Common myeloid progenitor, CD34-positive (primary cell): ENCODE data around the gene CALM1.

Source experiments
- CTCF ChIA-PET: fragments of 350-600 bp; sonication (Branson Sonifier 250); formaldehyde crosslinking; loops from one replicate; lab custom pipeline; 2021; ENCODE audit warnings: antibody characterized with exemption; lab: Charles Lee
- POLR2A ChIA-PET: fragments of 350-600 bp; sonication (Branson Sonifier 250); formaldehyde crosslinking; loops from one replicate; lab custom pipeline; 2021; ENCODE audit warnings: antibody characterized with exemption; lab: Charles Lee
- DNase-seq, 3 donors: peaks; one replicate each; pipeline versions ENCODE4 v3.0.0 to v3.0.0-alpha.2; 2013
- H3K27ac ChIP-seq, 2 experiments: 1 replicate in 1 of 2; 2 replicates in 1 of 2; pipeline ENCODE4 v1.7.0; 2013; ENCODE audit warnings: inconsistent platforms in 2 of 2, low read length in 2 of 2, mild to moderate bottlenecking in 2 of 2, low read depth in 1 of 2, moderate library complexity in 1 of 2; ENCODE audit not compliant: severe bottlenecking in 2 of 2, insufficient read depth in 1 of 2, poor library complexity in 1 of 2
- H3K27me3 ChIP-seq, 5 experiments: replicated peaks in 2 of 5; 1 replicate in 3 of 5; 2 replicates in 2 of 5; pipeline versions ENCODE4 v1.6.1 to v1.7.0; 2013; ENCODE audit warnings: low read length in 4 of 5, mild to moderate bottlenecking in 2 of 5, moderate library complexity in 2 of 5, inconsistent platforms in 1 of 5; ENCODE audit not compliant: insufficient read depth in 5 of 5, control insufficient read depth in 4 of 5
- H3K36me3 ChIP-seq, 4 experiments: 1 replicate in 2 of 4; 2 replicates in 2 of 4; pipeline versions ENCODE4 v1.6.1 to v1.7.0; 2013; ENCODE audit warnings: low read length in 3 of 4, control low read depth in 1 of 4, mild to moderate bottlenecking in 1 of 4; ENCODE audit not compliant: control insufficient read depth in 4 of 4, insufficient read depth in 4 of 4
- H3K4me1 ChIP-seq, 4 experiments: 1 replicate in 3 of 4; 2 replicates in 1 of 4; pipeline versions ENCODE4 v1.6.1 to v1.7.1; 2013; ENCODE audit warnings: low read length in 3 of 4, mild to moderate bottlenecking in 3 of 4, control low read depth in 1 of 4, inconsistent platforms in 1 of 4, moderate library complexity in 1 of 4; ENCODE audit not compliant: control insufficient read depth in 4 of 4, insufficient read depth in 4 of 4; ENCODE audit errors: control extremely low read depth in 1 of 4
- H3K4me3 ChIP-seq, 7 experiments: 1 replicate in 4 of 7; 2 replicates in 3 of 7; pipeline versions ENCODE4 v1.5.1 to v1.7.0; 2013; ENCODE audit warnings: mild to moderate bottlenecking in 7 of 7, low read length in 6 of 7, moderate library complexity in 6 of 7, inconsistent platforms in 2 of 7, low read depth in 2 of 7, control low read depth in 1 of 7; ENCODE audit not compliant: insufficient read depth in 4 of 7, control insufficient read depth in 1 of 7; ENCODE audit errors: extremely low read depth in 1 of 7
- H3K9me3 ChIP-seq, 5 experiments: 1 replicate in 4 of 5; 2 replicates in 1 of 5; pipeline versions ENCODE4 v1.6.1 to v1.7.1; 2013; ENCODE audit warnings: low read length in 4 of 5, mild to moderate bottlenecking in 2 of 5, inconsistent platforms in 1 of 5, low read depth in 1 of 5, moderate library complexity in 1 of 5; ENCODE audit not compliant: control insufficient read depth in 4 of 5, insufficient read depth in 2 of 5; ENCODE audit errors: control extremely low read depth in 1 of 5
- WGBS: methylation state at CpG from one replicate; pipeline ENCODE4 v1.1.5; 2013; ENCODE audit not compliant: insufficient coverage; 5-methylcytosine and 5-hydroxymethylcytosine counted together

Gene CALM1

GRCh38 chr14:90426031-90426540 lies 29.3 kb downstream of the CALM1 start:
- CTCF ChIA-PET = interaction anchor here (1.2 kb wide), 1 partner anchor 26 kb away, joined by 5 read pairs; no protein-coding TSS in a partner anchor

GRCh38 chr14:90426663-90427062 lies 29.8 kb downstream of the CALM1 start:
- H3K4me1 ChIP-seq = no peaks in the 10 kb centered on the region
- H3K36me3 ChIP-seq = no peaks in the 10 kb centered on the region
- DNase-seq = no peak
- no peak overlapping the region for H3K27ac ChIP-seq
- ChIA-PET CTCF (no interaction called here), POLR2A (no interaction called here)
- no peaks in the 10 kb centered on the region for H3K27me3 ChIP-seq
- no peaks in the 10 kb centered on the region for H3K9me3 ChIP-seq
- WGBS = 89% methylated on average over 7 of the region's 10 CpGs
- H3K4me3 ChIP-seq = no peak overlapping the region

More at GRCh38 chr14:90426031-90426540, 29.3 kb downstream of the CALM1 start:
- Histone ChIP-seq H3K9me3 (no peaks in the 10 kb centered on the region), H3K4me1 (no peaks in the 10 kb centered on the region), H3K27ac (no peak overlapping the region), H3K27me3 (no peaks in the 10 kb centered on the region), H3K36me3 (no peaks in the 10 kb centered on the region), H3K4me3 (no peak overlapping the region)
- 92% methylated on average over 8 of the region's 10 CpGs for WGBS
- DNase-seq = no peak
- POLR2A ChIA-PET = no interaction called here

GRCh38 chr14:90427848-90428426 lies 31.1 kb downstream of the CALM1 start:
- Histone ChIP-seq H3K9me3 (no peaks in the 10 kb centered on the region), H3K27me3 (no peaks in the 10 kb centered on the region), H3K4me3 (no peak overlapping the region), H3K27ac (no peak overlapping the region), H3K4me1 (no peaks in the 10 kb centered on the region), H3K36me3 (no peaks in the 10 kb centered on the region)
- DNase-seq = no peak
- WGBS = 72% methylated on average over 10 of the region's 12 CpGs
- ChIA-PET CTCF (no interaction called here), POLR2A (no interaction called here)

GRCh38 chr14:90428676-90429075 lies 31.8 kb downstream of the CALM1 start:
- Histone ChIP-seq H3K27ac (no peak overlapping the region), H3K9me3 (no peaks in the 10 kb centered on the region), H3K4me1 (no peaks in the 10 kb centered on the region), H3K4me3 (no peak overlapping the region), H3K36me3 (no peaks in the 10 kb centered on the region), H3K27me3 (no peaks in the 10 kb centered on the region)
- no peak for DNase-seq
- CTCF ChIA-PET = no interaction called here
- no CpG with 5 or more reads among the region's 2 CpGs for WGBS
- POLR2A ChIA-PET = no interaction called here

DNA sequence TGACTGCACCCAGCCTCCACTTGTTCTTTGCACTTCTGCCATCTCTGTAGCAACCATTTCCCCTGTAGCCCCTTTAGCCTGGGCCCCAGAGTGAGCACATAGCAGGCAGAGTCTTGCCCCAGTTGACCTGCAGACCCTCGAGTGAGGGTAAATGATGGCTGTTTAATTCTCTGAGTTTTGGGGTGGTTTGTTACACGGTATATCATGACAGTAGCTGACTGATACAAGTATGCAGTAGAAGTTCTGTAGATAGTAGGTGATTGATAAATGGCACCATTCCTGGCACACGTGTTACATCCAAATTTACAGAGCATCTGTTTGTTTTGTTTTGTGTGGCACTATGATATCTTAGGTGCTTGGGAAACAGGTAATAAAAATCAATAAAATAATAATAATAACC lies 32.4 kb downstream of the CALM1 start:
- Histone ChIP-seq H3K36me3 (no peaks in the 10 kb centered on the region), H3K4me3 (no peak overlapping the region), H3K27me3 (no peaks in the 10 kb centered on the region), H3K27ac (no peak overlapping the region), H3K9me3 (no peaks in the 10 kb centered on the region), H3K4me1 (no peaks in the 10 kb centered on the region)
- 100% methylated on average over 1 of the region's 3 CpGs for WGBS
- DNase-seq = no peak
- CTCF ChIA-PET = no interaction called here
- POLR2A ChIA-PET = no interaction called here

GRCh38 chr14:90429754-90430153 lies 32.9 kb downstream of the CALM1 start:
- Histone ChIP-seq H3K4me3 (no peak overlapping the region), H3K4me1 (no peaks in the 10 kb centered on the region), H3K27ac (no peak overlapping the region), H3K27me3 (no peaks in the 10 kb centered on the region), H3K9me3 (no peaks in the 10 kb centered on the region), H3K36me3 (no peaks in the 10 kb centered on the region)
- POLR2A ChIA-PET = no interaction called here
- no peak for DNase-seq
- CTCF ChIA-PET = interaction anchor here (0.7 kb wide), 1 partner anchor 482 kb away, joined by 3 read pairs; no protein-coding TSS in a partner anchor
- 80% methylated on average over 3 of the region's 4 CpGs for WGBS

DNA sequence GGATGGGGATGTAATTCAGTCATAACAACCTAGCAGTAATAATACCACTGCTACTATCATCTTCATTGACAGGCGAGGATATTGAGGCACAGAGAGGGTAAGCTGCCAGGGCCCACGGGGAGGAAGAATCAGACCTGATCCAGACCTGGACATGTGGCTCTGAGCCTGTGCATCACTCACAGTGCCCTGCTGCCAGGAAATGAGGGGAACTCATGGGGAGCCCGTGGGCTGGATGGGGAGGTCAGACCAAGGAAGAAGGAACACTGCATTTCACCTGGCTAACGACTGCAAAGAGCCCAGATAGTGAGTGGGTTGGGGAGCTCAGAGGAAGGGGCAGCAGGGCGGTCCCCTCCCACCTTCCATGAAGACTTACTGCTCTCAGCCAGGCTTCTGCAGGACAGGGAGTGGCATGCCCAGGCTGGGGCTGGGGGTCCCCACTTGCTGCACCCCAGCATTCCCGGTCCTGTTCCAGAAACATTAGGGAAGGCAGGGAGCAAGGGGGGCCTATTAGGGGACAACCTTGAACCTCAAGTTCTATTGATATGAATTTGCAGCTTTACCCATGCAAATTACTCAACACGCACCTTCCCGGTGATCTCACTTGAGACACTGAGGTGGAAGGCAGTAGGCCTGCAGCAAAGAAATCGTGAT lies 37.7 kb downstream of the CALM1 start:
- DNase-seq = no peak
- Histone ChIP-seq H3K9me3 (no peaks in the 10 kb centered on the region), H3K4me3 (no peak overlapping the region), H3K27ac (no peak overlapping the region), H3K4me1 (no peaks in the 10 kb centered on the region), H3K27me3 (no peaks in the 10 kb centered on the region), H3K36me3 (no peaks in the 10 kb centered on the region)
- ChIA-PET CTCF (interaction anchor here (1.8 kb wide), 1 partner anchor 10 kb away, joined by 6 read pairs; no protein-coding TSS in a partner anchor), POLR2A (no interaction called here)
- WGBS = 99% methylated on average over 7 of the region's 9 CpGs
